Endothelial cell of umbilical vein (primary cell): Measurements from ENCODE around the gene SLC11A1. TPM values are rescaled to one million over a fixed set of nuclear protein-coding genes. Genes with fewer than 3 reads are reported as not detected.

Source experiments
- BruUV-seq: library from RNA; stranded (reverse); fragments of 400-500 nt; replicated peaks from 2 replicates; lab custom pipeline; 2021; lab: Mats Ljungman, UMichigan
- CTCF ChIA-PET: fragments of 300-600, 350-600 bp; sonication (Branson Sonifier 250); formaldehyde crosslinking; loops from one replicate; lab custom pipeline; 2021; ENCODE audit warnings: antibody characterized with exemption, inconsistent platforms; lab: Charles Lee
- POLR2A ChIA-PET: fragments of 300-600, 350-600 bp; sonication (Branson Sonifier 250); formaldehyde crosslinking; loops from one replicate; lab custom pipeline; 2021; ENCODE audit warnings: antibody characterized with exemption, inconsistent platforms; lab: Charles Lee
- DNase-seq: peaks from one replicate; pipeline ENCODE4 v3.0.0-alpha.2; 2011; ENCODE audit warnings: low read depth, low spot score
- FAIRE-seq: peaks from 2 replicates; lab custom pipeline; 2011; peaks lifted over from hg19 to GRCh38; lab: Jason Lieb, UNC
- H2AFZ ChIP-seq: 2 replicates; pipeline ENCODE4 v1.6.0; 2012; ENCODE audit warnings: low read depth, low read length, control low read depth, inconsistent platforms
- H3K27ac ChIP-seq: 2 replicates; pipeline ENCODE4 v1.5.1; 2011; ENCODE audit warnings: low read depth, mild to moderate bottlenecking, control low read depth, low read length, moderate library complexity; ENCODE audit not compliant: insufficient read depth
- H3K27me3 ChIP-seq, 2 experiments: 2 replicates each; pipeline versions ENCODE4 v1.6.0 to v1.6.1; 2011; ENCODE audit warnings: low read length in 2 of 2, mixed read lengths in 1 of 2; ENCODE audit not compliant: control insufficient read depth in 2 of 2, insufficient read depth in 2 of 2
- H3K36me3 ChIP-seq, 2 experiments: 2 replicates in 1 of 2; 3 replicates in 1 of 2; pipeline ENCODE4 v1.5.1; 2011; ENCODE audit warnings: low read length in 2 of 2, mild to moderate bottlenecking in 1 of 2, moderate library complexity in 1 of 2; ENCODE audit not compliant: control insufficient read depth in 2 of 2, insufficient read depth in 2 of 2; ENCODE audit errors: extremely low read depth in 1 of 2
- H3K4me1 ChIP-seq: 3 replicates; pipeline ENCODE4 v1.5.1; 2011; ENCODE audit warnings: mild to moderate bottlenecking, low read length; ENCODE audit not compliant: control insufficient read depth, insufficient read depth; ENCODE audit errors: extremely low read depth
- H3K4me2 ChIP-seq: 2 replicates; pipeline ENCODE4 v1.6.1; 2011; ENCODE audit warnings: low read length, control low read depth, mixed read lengths; ENCODE audit not compliant: insufficient read depth
- H3K4me3 ChIP-seq, 3 experiments: fragments of 200-600 bp in 1 of 3; sonication (generic), shearing (Covaris generic) in 1 of 3; replicated peaks in 1 of 3; 2 replicates each; pipeline ENCODE4 v1.5.1; 2011 to 2016; ENCODE audit warnings: control low read depth in 3 of 3, low read length in 3 of 3, mild to moderate bottlenecking in 2 of 3, inconsistent platforms in 1 of 3, low read depth in 1 of 3, moderate library complexity in 1 of 3; ENCODE audit not compliant: insufficient read depth in 1 of 3
- H3K79me2 ChIP-seq: 2 replicates; pipeline ENCODE4 v1.6.0; 2012; ENCODE audit warnings: low read length, inconsistent platforms; ENCODE audit not compliant: control insufficient read depth, insufficient read depth
- H3K9ac ChIP-seq: replicated peaks from 2 replicates; pipeline ENCODE3; 2011; ENCODE audit warnings: low read length, control low read depth; ENCODE audit not compliant: insufficient read depth; ENCODE audit errors: extremely low read depth
- H3K9me1 ChIP-seq: replicated peaks from 3 replicates; pipeline ENCODE4 v1.6.0; 2011; ENCODE audit warnings: mild to moderate bottlenecking, low read length; ENCODE audit not compliant: control insufficient read depth, insufficient read depth; ENCODE audit errors: extremely low read depth
- H3K9me3 ChIP-seq: replicated peaks from 2 replicates; pipeline ENCODE4 v1.5.1; 2012; ENCODE audit warnings: low read length, inconsistent platforms; ENCODE audit not compliant: control insufficient read depth, insufficient read depth
- H4K20me1 ChIP-seq: replicated peaks from 2 replicates; pipeline ENCODE3; 2011; ENCODE audit warnings: mild to moderate bottlenecking, low read length; ENCODE audit not compliant: control insufficient read depth, insufficient read depth; ENCODE audit errors: extremely low read depth
- EZH2 ChIP-seq: IDR thresholded peaks from 2 replicates; pipeline ENCODE4 v1.6.1; 2012; ENCODE audit warnings: borderline replicate concordance, low read depth, mild to moderate bottlenecking, moderate library complexity, low read length, inconsistent platforms; ENCODE audit not compliant: severe bottlenecking
- FOS ChIP-seq: IDR thresholded peaks from 2 replicates; pipeline ENCODE4 v1.6.1; 2011; ENCODE audit warnings: mild to moderate bottlenecking, low read length, moderate library complexity, borderline replicate concordance; ENCODE audit not compliant: insufficient read depth
- GATA2 ChIP-seq: IDR thresholded peaks from 2 replicates; pipeline ENCODE4 v1.7.0; 2011; ENCODE audit warnings: low read depth, mild to moderate bottlenecking, moderate library complexity, mixed read lengths, low read length; ENCODE audit not compliant: insufficient read length, insufficient read depth
- JUN ChIP-seq: IDR thresholded peaks from 2 replicates; pipeline ENCODE4 v1.6.1; 2011; ENCODE audit warnings: borderline replicate concordance, low read depth; ENCODE audit not compliant: insufficient read length, insufficient read depth
- MYC ChIP-seq: IDR thresholded peaks from one replicate; pipeline ENCODE4 v1.6.1; 2011; ENCODE audit warnings: mild to moderate bottlenecking, low read depth, low read length
- POLR2A ChIP-seq: IDR thresholded peaks from 2 replicates; pipeline ENCODE4 v1.6.1; 2012; ENCODE audit warnings: low read depth, mild to moderate bottlenecking, control low read depth, low read length
- POLR2AphosphoS5 ChIP-seq: IDR thresholded peaks from 2 replicates; pipeline ENCODE4 v1.6.1; 2012; ENCODE audit warnings: low read depth, mild to moderate bottlenecking, control low read depth, low read length, moderate library complexity; ENCODE audit not compliant: insufficient read depth
- dilution Hi-C: fragments of 300-500 bp; cut with MboI; formaldehyde crosslinking; loops from one replicate; pipeline ENCODE4 v1.15.0; 2019; ENCODE audit warnings: low sequenced_read_pairs; ENCODE audit not compliant: extremely low pct_ligation_motif_present
- intact Hi-C: fragments of 100-400 bp; cut with micrococcal nuclease; formaldehyde crosslinking; loops from one replicate; pipeline ENCODE4 v1.10.0; 2022
- polyA plus RNA-seq, 4 experiments: library from polyadenylated mRNA; depleted of rRNA in 3 of 4; stranded (reverse) in 3 of 4; unstranded in 1 of 4; fragments of >200 nt; gene quantifications; 2 replicates each; pipeline versions ENCODE4 v1.2.1 to v1.2.3, GENCODE V29; 2011 to 2012; ENCODE audit warnings: missing spikeins in 1 of 4
- total RNA-seq: library from RNA; stranded (reverse); gene quantifications from 2 replicates; pipeline ENCODE4 v1.2.3, GENCODE V29; 2021
- TF ChIP-seq, protein P1 (sequence below), 2 donors: IDR thresholded peaks; 1 replicate in 1 of 2; 2 replicates in 1 of 2; pipeline ENCODE4 v1.5.1; 2011; ENCODE audit warnings: low read length in 2 of 2, mild to moderate bottlenecking in 2 of 2, moderate library complexity in 2 of 2, control low read depth in 1 of 2, inconsistent platforms in 1 of 2, low read depth in 1 of 2; ENCODE audit not compliant: insufficient read depth in 1 of 2; ENCODE audit errors: extremely low read depth in 1 of 2
- TF ChIP-seq, protein P2 (sequence below): IDR thresholded peaks from 2 replicates; pipeline ENCODE4 v1.6.1; 2011; ENCODE audit not compliant: insufficient read depth, insufficient read length

Gene SLC11A1
- total and polyA plus RNA-seq, 2 donors (not counting 3 experiments of a cell fraction or from before 2014, with no cell fraction given): 0.03 TPM; not detected in 1

DNA sequence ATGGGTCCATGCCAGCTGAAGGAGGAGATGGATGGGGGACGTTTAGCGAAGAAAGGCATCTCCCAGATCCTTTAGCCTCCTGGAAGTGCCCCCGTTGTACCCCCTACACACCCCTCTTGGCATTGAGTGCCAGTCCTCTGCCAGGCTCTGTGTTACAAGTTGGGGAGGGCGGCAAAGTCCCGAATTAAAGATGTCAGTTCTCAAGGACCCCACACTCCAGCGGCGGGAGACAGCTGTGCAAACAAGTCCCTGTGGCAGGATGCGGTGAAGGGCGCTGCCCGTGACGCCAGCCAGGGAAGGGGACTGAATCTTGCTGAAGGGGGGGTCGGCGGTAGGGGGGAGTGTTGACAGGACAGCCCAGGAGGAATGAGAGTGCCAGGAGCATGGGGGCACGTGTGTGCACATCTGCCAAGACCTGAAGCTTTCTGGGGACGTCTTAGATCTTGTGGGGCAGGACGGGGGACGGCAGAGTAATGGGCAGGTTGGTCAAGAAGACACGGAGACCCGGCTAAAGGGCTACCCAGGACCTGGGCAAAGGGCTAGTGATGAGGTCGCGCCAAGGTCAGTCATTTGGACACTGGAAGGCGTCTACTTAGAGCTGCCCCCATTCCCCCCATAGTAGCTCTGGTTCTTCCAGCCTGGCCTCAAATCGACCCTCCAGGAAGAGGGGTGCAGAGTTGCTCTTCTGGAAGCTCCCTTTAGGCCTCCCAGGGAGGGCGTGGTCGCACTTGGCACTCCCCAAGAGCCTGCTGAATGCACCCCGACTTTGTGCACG lies 14.8 kb downstream of the SLC11A1 start:
- Histone ChIP-seq H3K9ac (peak overlapping the region; percentile 69), H2AFZ (peak overlapping the region; percentile 89), H3K4me3 (peak overlapping the region in 2 of 3 experiments; percentile 51 to 55), H3K27ac (peak overlapping the region; percentile 82), H4K20me1 (no peaks in the 10 kb centered on the region), H3K9me1 (no peaks in the 10 kb centered on the region), H3K9me3 (no peaks in the 10 kb centered on the region), H3K36me3 (peaks cover 0 to under 1% of the 10 kb centered on the region in 2 experiments), H3K4me1 (peaks cover 33% of the 10 kb centered on the region), H3K79me2 (peaks cover 17% of the 10 kb centered on the region), H3K27me3 (no peaks in the 10 kb centered on the region), H3K4me2 (peak overlapping the region; percentile 38)
- POLR2A ChIA-PET: interaction anchor here (1.5 kb wide), 1 partner anchor 74 kb away, joined by 3 read pairs; no protein-coding TSS in a partner anchor
- FAIRE-seq (no peak), DNase-seq (peak; percentile 62)
- dilution Hi-C loops: no loop called here
- intact Hi-C loops: loop anchor here (1.0 to 5.0 kb wide), 7 partner anchors 29 to 235 kb away; partner anchors contain the start of gene TMBIM1
- CTCF ChIA-PET: interaction anchor here (0.5 to 5.7 kb wide), 42 partner anchors 9 to 451 kb away, joined by 3 to 99 read pairs (median 4); partner anchors contain the start of genes AAMP, CATIP, PNKD and SLC11A1
- TF ChIP-seq JUN (no peak), POLR2A (no peak), POLR2AphosphoS5 (no peak), MYC (no peak), FOS (no peak), EZH2 (no peak), GATA2 (no peak)
- TF ChIP-seq, protein P1, sequence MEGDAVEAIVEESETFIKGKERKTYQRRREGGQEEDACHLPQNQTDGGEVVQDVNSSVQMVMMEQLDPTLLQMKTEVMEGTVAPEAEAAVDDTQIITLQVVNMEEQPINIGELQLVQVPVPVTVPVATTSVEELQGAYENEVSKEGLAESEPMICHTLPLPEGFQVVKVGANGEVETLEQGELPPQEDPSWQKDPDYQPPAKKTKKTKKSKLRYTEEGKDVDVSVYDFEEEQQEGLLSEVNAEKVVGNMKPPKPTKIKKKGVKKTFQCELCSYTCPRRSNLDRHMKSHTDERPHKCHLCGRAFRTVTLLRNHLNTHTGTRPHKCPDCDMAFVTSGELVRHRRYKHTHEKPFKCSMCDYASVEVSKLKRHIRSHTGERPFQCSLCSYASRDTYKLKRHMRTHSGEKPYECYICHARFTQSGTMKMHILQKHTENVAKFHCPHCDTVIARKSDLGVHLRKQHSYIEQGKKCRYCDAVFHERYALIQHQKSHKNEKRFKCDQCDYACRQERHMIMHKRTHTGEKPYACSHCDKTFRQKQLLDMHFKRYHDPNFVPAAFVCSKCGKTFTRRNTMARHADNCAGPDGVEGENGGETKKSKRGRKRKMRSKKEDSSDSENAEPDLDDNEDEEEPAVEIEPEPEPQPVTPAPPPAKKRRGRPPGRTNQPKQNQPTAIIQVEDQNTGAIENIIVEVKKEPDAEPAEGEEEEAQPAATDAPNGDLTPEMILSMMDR (IDR thresholded peaks at IDR 0.05; ENCODE audit: extremely low read depth in 1 of 2, insufficient read depth in 1 of 2, low read depth in 1 of 2, low read length in 2 of 2): no peak
- TF ChIP-seq, protein P2, sequence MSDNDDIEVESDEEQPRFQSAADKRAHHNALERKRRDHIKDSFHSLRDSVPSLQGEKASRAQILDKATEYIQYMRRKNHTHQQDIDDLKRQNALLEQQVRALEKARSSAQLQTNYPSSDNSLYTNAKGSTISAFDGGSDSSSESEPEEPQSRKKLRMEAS: no peak
- BruUV-seq: no TSS peak
